Stimulated activated CD4-positive, alpha-beta T cell treated with anti-CD3 and anti-CD28 coated beads, Interleukin-15, amount 100 ng/mL, for 24 hours (primary cell): ENCODE results near the gene HPF1.

Experiments
- DNase-seq: peaks from one replicate; pipeline ENCODE4 v3.0.0-alpha.2; 2020

The HPF1 gene

DNA sequence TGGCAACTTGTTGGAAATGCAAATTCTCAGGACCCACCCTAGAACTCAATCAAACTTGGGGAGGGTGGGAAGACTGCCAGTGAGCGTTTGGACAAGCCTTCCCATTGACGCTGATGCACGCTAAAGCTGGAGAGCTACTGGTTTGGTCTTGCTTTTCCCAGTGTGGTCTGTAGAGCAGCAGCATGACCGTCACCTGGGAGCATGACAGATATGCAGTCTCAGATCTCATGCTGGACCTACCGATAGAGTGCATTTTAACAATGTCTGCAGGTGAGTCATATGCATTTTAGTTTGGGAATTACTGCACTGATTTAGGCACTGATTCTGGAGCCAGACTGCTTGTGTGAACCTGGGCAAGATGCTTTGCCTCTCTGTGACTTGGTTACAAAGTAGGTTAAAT, 27.2 kb downstream of the HPF1 start:
- no peak for DNase-seq

DNA sequence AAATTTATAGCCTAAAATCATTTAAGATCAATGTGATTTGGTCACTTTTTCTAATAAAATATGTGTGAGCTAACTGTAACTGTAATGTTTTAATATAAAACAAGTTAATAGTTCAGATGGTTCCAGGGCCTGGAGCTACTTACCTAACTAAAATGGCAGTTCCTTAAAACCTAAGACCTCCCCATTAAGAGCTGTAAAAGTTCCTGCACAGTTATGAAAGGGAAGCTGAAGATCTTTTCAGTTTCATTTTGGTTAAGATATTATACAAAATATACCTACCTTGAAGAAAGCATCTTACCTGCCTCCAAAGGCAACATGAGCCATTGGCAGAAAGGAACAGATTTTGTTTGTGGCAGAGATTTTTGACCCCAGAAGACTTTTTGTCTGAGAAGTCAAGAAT, 30.1 kb downstream of the HPF1 start:
- no peak for DNase-seq

DNA sequence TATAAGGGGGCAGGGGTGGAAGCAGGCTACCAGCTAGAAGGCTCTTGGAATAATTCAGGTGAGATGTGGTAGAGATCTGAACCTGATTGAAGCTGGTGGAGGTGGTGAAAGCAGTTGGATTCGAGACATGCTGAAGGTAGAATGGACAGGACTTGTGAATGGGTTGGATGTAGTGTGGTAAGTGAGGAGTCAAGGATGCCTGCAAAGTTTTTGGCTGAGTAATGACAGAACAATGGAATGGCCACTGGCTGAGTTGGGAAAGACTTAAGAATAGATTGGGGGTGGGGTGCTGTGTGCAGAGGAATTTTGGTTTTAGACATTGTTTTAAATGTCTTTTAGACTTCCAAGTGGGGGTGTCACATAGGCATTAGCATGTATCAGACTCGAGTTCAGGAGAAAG, 33.5 kb downstream of the HPF1 start:
- no peak for DNase-seq

DNA sequence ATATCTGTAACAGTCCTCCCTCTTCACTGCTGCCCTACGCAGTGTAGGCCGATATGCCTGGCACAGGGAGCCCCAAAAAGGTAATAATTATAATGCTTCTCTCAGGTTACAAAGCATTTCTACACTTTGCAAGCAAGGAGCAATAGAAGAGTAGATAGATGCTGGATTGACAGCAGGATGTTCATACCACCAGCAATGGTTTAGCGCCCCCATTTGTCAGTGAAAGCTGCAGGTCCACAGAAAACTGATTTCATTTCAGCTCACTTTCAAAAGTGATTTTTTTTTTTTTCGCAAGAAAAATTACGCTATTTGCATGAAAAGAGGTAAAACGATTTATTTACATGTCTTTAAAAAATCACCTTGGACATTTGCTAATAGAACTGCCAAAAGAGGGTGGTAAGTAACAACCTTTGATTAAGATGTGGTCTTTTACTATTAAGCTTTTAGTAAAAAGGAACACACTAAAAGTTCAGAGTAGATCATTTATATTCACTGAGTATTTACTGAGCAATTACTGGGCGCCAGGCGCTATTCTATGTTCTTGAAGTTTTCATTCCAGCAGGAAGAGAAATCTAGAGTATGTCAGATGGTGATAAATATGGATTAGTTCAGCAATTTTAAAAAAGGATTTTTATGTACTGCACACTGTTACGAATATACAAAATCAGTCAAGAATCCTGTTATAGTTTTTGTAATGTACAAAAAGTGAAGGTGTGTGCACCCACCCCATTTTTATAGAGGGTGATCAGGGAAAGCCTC, 34.4 kb downstream of the HPF1 start:
- DNase-seq = no peak

DNA sequence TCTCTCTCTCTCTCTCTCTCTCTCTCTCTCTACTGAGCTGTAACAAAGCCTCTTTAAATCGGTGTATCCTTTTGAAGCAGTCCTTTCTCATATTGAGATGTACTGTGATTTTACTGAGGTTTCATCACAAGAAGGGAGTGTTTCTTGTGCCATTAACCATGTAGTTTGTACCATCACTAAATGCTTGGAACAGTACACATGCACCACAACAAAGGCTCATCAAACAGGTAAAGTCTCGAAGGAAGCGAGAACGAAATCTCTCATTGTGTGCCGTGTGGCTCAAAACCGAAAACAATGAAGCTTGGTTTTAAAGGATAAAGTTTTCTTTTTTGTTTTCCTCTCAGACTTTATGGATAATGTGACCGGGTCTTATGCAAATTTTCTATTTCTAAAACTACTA, 37.2 kb downstream of the HPF1 start:
- no peak for DNase-seq

DNA sequence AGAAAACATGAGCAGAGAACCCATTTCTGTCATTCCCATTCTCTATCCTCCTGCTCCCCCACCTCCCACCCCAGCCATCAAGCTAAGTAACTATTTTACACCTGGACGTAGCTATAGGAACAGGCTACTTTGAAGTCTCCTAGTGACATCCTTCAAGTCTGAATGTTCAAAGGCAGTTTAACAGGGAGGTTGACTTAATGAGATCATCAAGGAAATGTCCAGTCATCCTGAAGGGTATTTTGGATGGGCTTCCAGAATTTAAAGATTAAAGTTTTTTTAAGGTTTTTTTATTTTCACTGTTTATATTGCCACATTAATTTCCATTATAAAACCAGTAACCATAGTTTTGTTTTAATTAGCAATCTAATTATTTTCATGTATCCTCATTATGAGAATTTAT, 41.1 kb downstream of the HPF1 start:
- no peak for DNase-seq

DNA sequence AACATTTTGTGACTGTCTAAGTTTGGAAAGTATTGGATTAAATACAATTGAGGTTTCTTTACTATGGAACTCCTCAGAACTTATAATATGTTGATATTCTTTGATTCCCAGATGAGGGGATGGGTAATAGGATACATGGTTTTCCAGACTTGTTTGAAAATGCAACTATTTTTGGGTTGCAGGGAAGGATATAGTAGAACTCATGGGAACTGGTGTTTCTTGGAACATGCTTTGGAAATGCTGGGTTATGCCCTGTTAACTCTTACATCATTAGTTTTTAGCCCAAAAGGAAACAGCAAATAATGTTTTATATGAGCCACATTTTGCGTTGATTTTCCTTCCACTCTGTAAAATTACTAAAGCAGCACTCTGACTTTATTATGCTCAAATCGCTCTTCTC, 41.9 kb downstream of the HPF1 start:
- DNase-seq = no peak

DNA sequence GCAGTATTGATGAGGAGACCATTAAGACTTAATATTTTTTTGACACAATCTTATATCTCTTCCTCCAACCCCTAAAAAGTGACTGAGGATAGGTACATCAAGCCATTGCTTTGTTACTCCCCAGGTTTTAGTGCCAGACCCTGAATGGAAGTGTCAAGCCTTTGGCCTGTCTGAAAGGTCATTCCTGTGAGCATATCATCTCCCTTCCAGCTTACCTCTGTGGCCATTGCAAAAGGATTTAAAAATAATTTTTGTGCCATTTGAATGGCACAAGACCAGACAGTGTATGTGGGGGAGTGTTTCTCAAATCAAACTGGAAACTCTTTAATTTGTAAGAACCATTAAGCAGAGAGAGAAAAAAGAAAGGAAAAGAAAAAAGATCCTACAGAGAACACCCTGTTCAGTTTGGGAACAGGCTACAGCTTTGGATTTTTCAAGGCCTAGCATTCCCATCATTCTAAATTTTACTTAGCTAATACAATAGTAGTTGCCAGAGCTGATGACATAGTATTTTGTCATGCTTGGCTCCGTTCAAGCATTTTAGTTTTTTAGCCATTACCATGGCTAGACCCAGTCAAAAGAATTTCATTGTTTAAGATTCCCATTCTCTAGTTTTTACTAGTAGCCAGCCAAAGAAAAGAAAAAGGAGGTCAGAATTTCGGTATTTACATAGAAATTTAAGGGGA, 49.6 kb downstream of the HPF1 start:
- no peak for DNase-seq

DNA sequence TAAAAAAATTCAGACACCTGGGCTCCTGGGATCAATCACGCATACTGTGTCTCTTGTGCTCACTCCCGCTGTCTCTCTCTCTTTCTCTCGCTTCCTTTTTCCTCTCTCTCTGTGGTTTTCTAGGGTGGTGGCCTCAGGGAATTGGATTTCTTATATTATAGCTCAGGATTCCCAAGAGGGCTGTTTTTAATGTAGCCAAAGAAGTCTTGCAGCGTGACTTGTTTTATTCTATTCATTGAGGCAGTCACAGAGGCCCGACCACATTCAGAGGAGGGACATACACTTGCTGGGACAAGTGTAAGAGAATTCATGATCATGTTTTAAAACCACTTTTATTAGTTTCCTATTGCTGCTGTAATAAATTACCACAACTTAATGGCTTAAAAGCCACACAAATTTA, 59.4 kb downstream of the HPF1 start:
- no peak for DNase-seq

DNA sequence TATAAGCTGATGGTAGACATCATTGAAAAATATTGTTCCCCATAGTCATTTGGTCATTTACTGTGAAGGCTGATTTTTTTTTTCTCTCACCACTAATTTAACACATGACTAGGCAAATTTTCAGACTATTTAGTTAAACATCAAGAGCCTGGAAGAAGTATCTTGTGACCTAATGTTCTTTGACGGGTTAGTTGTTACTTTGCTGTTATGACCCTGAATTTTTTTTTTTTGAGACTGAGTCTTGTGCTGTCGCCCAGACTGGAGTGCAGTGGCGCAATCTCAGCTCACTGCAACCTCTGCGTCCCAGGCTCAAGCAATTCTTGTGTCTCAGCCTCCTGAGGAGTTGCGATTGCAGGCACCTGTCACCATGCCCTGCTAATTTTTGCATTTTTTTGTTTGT, 67.0 kb downstream of the HPF1 start:
- DNase-seq = no peak

DNA sequence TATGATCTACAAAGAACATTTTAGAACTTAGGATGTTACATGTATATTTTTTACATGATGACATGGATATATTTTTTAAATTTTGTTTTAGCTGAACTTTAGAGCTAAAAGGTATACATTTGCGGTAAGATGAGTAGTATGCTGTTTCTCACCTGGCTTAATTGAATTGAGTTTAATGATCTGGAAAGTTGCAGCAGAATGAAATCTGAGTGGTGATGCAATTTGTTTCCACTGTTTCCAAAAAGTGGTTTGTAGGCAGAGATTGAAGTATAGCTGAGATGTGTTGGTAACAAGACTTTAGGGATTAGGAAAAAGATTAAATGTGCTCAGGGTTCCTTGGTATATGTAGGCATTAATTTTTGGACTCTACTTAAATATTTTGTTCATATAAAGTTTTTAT, 68.1 kb downstream of the HPF1 start:
- no peak for DNase-seq

DNA sequence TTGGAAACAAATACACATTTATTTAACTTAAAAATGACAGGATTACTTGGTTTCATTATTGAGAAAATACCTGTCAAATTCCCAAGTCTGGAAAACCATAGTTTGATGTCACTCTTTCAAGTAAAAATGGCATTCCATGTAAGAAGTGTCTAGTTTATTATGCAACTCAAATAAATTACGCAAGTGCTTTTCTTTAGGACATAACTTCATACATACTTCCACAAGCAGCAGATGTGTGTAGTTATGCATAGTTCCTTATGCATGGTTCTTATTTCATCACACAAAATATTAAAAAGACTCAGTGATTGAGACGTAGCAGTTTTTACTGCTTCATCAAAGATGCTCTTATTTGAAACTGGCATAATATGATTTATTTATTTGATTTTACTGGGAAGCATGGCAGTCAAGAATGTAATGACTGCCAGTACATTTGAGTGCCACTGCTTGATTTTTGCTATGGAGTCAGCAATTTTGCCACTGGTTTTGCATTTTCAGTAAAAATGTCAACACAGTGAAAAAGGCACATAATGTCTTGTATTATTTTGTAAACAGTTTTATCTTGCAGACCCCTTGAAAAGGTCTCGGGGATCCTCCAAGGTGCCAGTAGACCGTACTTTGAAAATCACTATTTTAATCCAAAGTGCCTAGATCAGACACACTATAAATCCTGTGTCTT, 75.2 kb downstream of the HPF1 start:
- DNase-seq = no peak
